B cell (primary cell): Measurements from ENCODE around the gene PDK4. TPM values are rescaled to one million over a fixed set of nuclear protein-coding genes. Genes with fewer than 3 reads are reported as not detected.

Source experiments
- ATAC-seq: fragments of 200-7000 bp; cut with Tn5 transposase; one replicate; pipeline ENCODE4 v1.10.0; 2021; ENCODE audit warnings: low read depth, mild to moderate bottlenecking, moderate number of reproducible peaks, moderate library complexity
- CTCF ChIA-PET: fragments of 350-600 bp; sonication (Branson Sonifier 250); formaldehyde crosslinking; loops from one replicate; lab custom pipeline; 2021; ENCODE audit warnings: antibody characterized with exemption, inconsistent platforms; lab: Charles Lee
- POLR2A ChIA-PET: fragments of 350-600 bp; sonication (Branson Sonifier 250); formaldehyde crosslinking; loops from one replicate; lab custom pipeline; 2021; ENCODE audit warnings: antibody characterized with exemption; lab: Charles Lee
- DNase-seq: peaks from one replicate; pipeline ENCODE4 v3.0.0; 2013
- H2AFZ ChIP-seq: 2 replicates; pipeline ENCODE4 v1.6.1; 2012; ENCODE audit warnings: mild to moderate bottlenecking, low read depth, low read length; ENCODE audit not compliant: insufficient read depth, poor library complexity, severe bottlenecking
- H3K27ac ChIP-seq, 2 donors: 1 replicate in 1 of 2; 2 replicates in 1 of 2; pipeline ENCODE4 v1.5.1; 2012 to 2013; ENCODE audit warnings: low read length in 2 of 2, mild to moderate bottlenecking in 2 of 2, moderate library complexity in 1 of 2
- H3K27me3 ChIP-seq, 4 experiments: fragments of 200-600 bp in 1 of 4; sonication (generic) in 1 of 4; replicated peaks in 1 of 4; 1 replicate in 2 of 4; 2 replicates in 2 of 4; pipeline versions ENCODE4 v1.6.1 to v1.7.0; 2013 to 2016; ENCODE audit warnings: low read length in 3 of 4, mild to moderate bottlenecking in 2 of 4, mixed read lengths in 1 of 4, moderate library complexity in 1 of 4; ENCODE audit not compliant: insufficient read depth in 4 of 4, control insufficient read depth in 3 of 4; ENCODE audit errors: control extremely low read depth in 1 of 4
- H3K36me3 ChIP-seq, 2 experiments: replicated peaks in 1 of 2; 1 replicate in 1 of 2; 2 replicates in 1 of 2; pipeline versions ENCODE4 v1.6.1 to v1.7.1; 2013; ENCODE audit warnings: low read length in 1 of 2; ENCODE audit not compliant: insufficient read depth in 2 of 2, control insufficient read depth in 1 of 2; ENCODE audit errors: control extremely low read depth in 1 of 2, extremely low read depth in 1 of 2
- H3K4me1 ChIP-seq, 2 donors: fragments of 200-600 bp in 1 of 2; sonication (generic) in 1 of 2; 1 replicate in 1 of 2; 2 replicates in 1 of 2; pipeline versions ENCODE4 v1.5.1 to v1.6.1; 2013 to 2017; ENCODE audit warnings: low read length in 2 of 2; ENCODE audit not compliant: control insufficient read depth in 2 of 2, insufficient read depth in 2 of 2
- H3K4me2 ChIP-seq: replicated peaks from 2 replicates; pipeline ENCODE3; 2012; ENCODE audit warnings: mild to moderate bottlenecking, low read depth, low read length; ENCODE audit not compliant: poor library complexity, severe bottlenecking
- H3K4me3 ChIP-seq, 5 experiments: fragments of 200-600 bp in 1 of 5; sonication (generic) in 1 of 5; 1 replicate in 3 of 5; 2 replicates in 2 of 5; pipeline versions ENCODE4 v1.5.1 to v1.7.0; 2011 to 2016; ENCODE audit warnings: low read length in 4 of 5, mild to moderate bottlenecking in 4 of 5, low read depth in 2 of 5, control low read depth in 1 of 5, moderate library complexity in 1 of 5; ENCODE audit not compliant: insufficient read depth in 1 of 5; ENCODE audit errors: control extremely low read depth in 1 of 5, extremely low read depth in 1 of 5
- H3K79me2 ChIP-seq: fragments of 200-600 bp; sonication (generic); one replicate; pipeline ENCODE4 v1.6.0; 2016; ENCODE audit warnings: low read length; ENCODE audit not compliant: control insufficient read depth, insufficient read depth
- H3K9ac ChIP-seq: fragments of 200-600 bp; sonication (generic); 2 replicates; pipeline ENCODE4 v1.6.1; 2017; ENCODE audit warnings: mild to moderate bottlenecking, low read length, moderate library complexity
- H3K9me3 ChIP-seq, 3 donors: one replicate each; pipeline versions ENCODE4 v1.6.1 to v1.7.1; 2013; ENCODE audit warnings: low read length in 2 of 3; ENCODE audit not compliant: control insufficient read depth in 2 of 3, insufficient read depth in 1 of 3; ENCODE audit errors: control extremely low read depth in 1 of 3
- H4K20me1 ChIP-seq: 2 replicates; pipeline ENCODE4 v1.6.0; 2012; ENCODE audit warnings: mild to moderate bottlenecking, low read length; ENCODE audit not compliant: insufficient read depth, control insufficient read depth, poor library complexity, severe bottlenecking
- H3K27ac Mint-ChIP-seq: one replicate; pipeline ENCODE4 v1.8.0; 2021; ENCODE audit warnings: mixed read lengths
- H3K27me3 Mint-ChIP-seq: one replicate; pipeline ENCODE4 v1.8.0; 2021; ENCODE audit warnings: mixed read lengths
- H3K4me1 Mint-ChIP-seq: one replicate; pipeline ENCODE4 v1.8.0; 2021; ENCODE audit warnings: mixed read lengths
- H3K4me3 Mint-ChIP-seq: one replicate; pipeline ENCODE4 v1.8.0; 2021; ENCODE audit warnings: mixed read lengths
- H3K9me3 Mint-ChIP-seq: one replicate; pipeline ENCODE4 v1.8.0; 2022; ENCODE audit warnings: mixed read lengths; ENCODE audit not compliant: insufficient read depth
- CTCF ChIP-seq: fragments of 200-600 bp; IDR thresholded peaks from one replicate; pipeline ENCODE4 v1.8.0; 2022; ENCODE audit warnings: antibody characterized with exemption, mild to moderate bottlenecking
- EZH2 ChIP-seq: IDR thresholded peaks from 2 replicates; pipeline ENCODE4 v1.6.1; 2012; ENCODE audit warnings: borderline replicate concordance, low read depth, mild to moderate bottlenecking, moderate library complexity, low read length; ENCODE audit not compliant: insufficient read depth, poor library complexity, severe bottlenecking
- WGBS: methylation state at CpG from one replicate; pipeline ENCODE4 v1.1.5; 2013; ENCODE audit warnings: missing lambda C conversion rate; ENCODE audit not compliant: insufficient coverage; 5-methylcytosine and 5-hydroxymethylcytosine counted together
- intact Hi-C: fragments of 100-400 bp; cut with micrococcal nuclease; formaldehyde crosslinking; loops from one replicate; pipeline ENCODE4 v1.10.0; 2022
- polyA plus RNA-seq: library from polyadenylated mRNA; depleted of rRNA; stranded (reverse); fragments of >200 nt; gene quantifications from 2 replicates; pipeline ENCODE4 v1.2.3, GENCODE V29; 2012
- total RNA-seq, 2 donors: library from RNA; stranded (reverse); fragments of 120-200 nt in 1 of 2; gene quantifications; 1 replicate in 1 of 2; 2 replicates in 1 of 2; pipeline versions ENCODE4 v1.2.3 to v1.2.4, GENCODE V29; 2013 to 2022

PDK4 gene
- total and polyA plus RNA-seq, 2 donors (not counting 1 experiment from before 2014, with no cell fraction given) = 0.54 to 6.8 TPM

GRCh38 chr7:95584769-95585425, 11.4 kb downstream of the PDK4 start:
- Histone ChIP-seq H4K20me1 (no peaks in the 10 kb centered on the region), H3K36me3 (no peaks in the 10 kb centered on the region), H3K4me1 (no peaks in the 10 kb centered on the region), H3K9me3 (no peaks in the 10 kb centered on the region), H3K4me3 (no peak overlapping the region), H3K27me3 (no peaks in the 10 kb centered on the region), H3K9ac (no peak overlapping the region), H3K4me2 (no peak overlapping the region), H3K27ac (no peak overlapping the region), H2AFZ (no peak overlapping the region), H3K79me2 (no peaks in the 10 kb centered on the region)
- no peak for TF ChIP-seq CTCF
- TF ChIP-seq EZH2 = no peak
- ATAC-seq (no peak), DNase-seq (no peak)
- peaks cover 7% of the 10 kb centered on the region for H3K4me1 Mint-ChIP-seq
- no peak overlapping the region for H3K27ac Mint-ChIP-seq
- no peaks in the 10 kb centered on the region for H3K27me3 Mint-ChIP-seq
- CTCF ChIA-PET = no interaction called here
- POLR2A ChIA-PET = no interaction called here
- WGBS = no CpG with 5 or more reads among the region's 1 CpG
- intact Hi-C loops = no loop called here
- no peaks in the 10 kb centered on the region for H3K9me3 Mint-ChIP-seq
- H3K4me3 Mint-ChIP-seq = no peak overlapping the region

- H3K27ac ChIP-seq = no peak overlapping the region
- POLR2A ChIA-PET = no interaction called here
- H3K9me3 ChIP-seq = no peaks in the 10 kb centered on the region
- H3K4me1 Mint-ChIP-seq = peaks cover 3% of the 10 kb centered on the region
- CTCF ChIA-PET = interaction anchor here (0.6 to 1.1 kb wide), 2 partner anchors 102 to 106 kb away, joined by 3 read pairs; no protein-coding TSS in a partner anchor
- ATAC-seq (no peak), DNase-seq (no peak)
- no peak overlapping the region for H3K4me2 ChIP-seq
- intact Hi-C loops = no loop called here
- H3K27me3 ChIP-seq = no peaks in the 10 kb centered on the region
- 92% methylated on average over 1 of the region's 3 CpGs for WGBS
- no peak overlapping the region for H3K27ac Mint-ChIP-seq
- H3K9me3 Mint-ChIP-seq = no peaks in the 10 kb centered on the region
- H3K4me3 ChIP-seq = no peak overlapping the region
- no peaks in the 10 kb centered on the region for H3K27me3 Mint-ChIP-seq
- H3K79me2 ChIP-seq = no peaks in the 10 kb centered on the region
- no peaks in the 10 kb centered on the region for H4K20me1 ChIP-seq
- H3K9ac ChIP-seq = no peak overlapping the region
- H3K4me3 Mint-ChIP-seq = no peak overlapping the region
- no peak overlapping the region for H2AFZ ChIP-seq
- no peaks in the 10 kb centered on the region for H3K4me1 ChIP-seq
- no peak for TF ChIP-seq CTCF
- TF ChIP-seq EZH2 = no peak
- H3K36me3 ChIP-seq = no peaks in the 10 kb centered on the region
These were observed 12.3 kb downstream of the PDK4 start for GRCh38 chr7:95583834-95584621.
